CD4-positive, alpha-beta T cell treated with Interleukin-6 at 100 ng/mL for 8 hours (primary cell): Measurements from ENCODE around the gene ZER1.

Experiments used
- DNase-seq: peaks from one replicate; pipeline ENCODE4 v3.0.0-alpha.2; 2020; ENCODE audit warnings: mixed read lengths, low spot score

Gene ZER1

GRCh38 chr9:128690684-128691034, 81.1 kb downstream of the ZER1 start:
- no peak for DNase-seq

- peak; percentile 66 for DNase-seq
These were observed 81.7 kb downstream of the ZER1 start for GRCh38 chr9:128689820-128690683.

- DNase-seq, result peak; percentile 47
These were observed 82.4 kb downstream of the ZER1 start for GRCh38 chr9:128689293-128689774.

- peak; percentile 93 for DNase-seq
These were observed 83.0 kb downstream of the ZER1 start, which contains the start of gene SET for GRCh38 chr9:128688501-128689292. SET (plus strand) TSS chr9:128689222; CDS start chr9:128689583, 361 bp downstream.

- no peak for DNase-seq
These were observed 84.3 kb downstream of the ZER1 start for GRCh38 chr9:128687453-128687852.

GRCh38 chr9:128685636-128686489, 85.9 kb downstream of the ZER1 start:
- DNase-seq, result peak; percentile 63

- DNase-seq, result peak; percentile 79
These were observed 87.2 kb downstream of the ZER1 start for GRCh38 chr9:128684325-128685199.

GRCh38 chr9:128684065-128684324, 87.7 kb downstream of the ZER1 start:
- DNase-seq, result no peak

GRCh38 chr9:128683340-128684064, 88.2 kb downstream of the ZER1 start:
- DNase-seq, result no peak
